ENCODE data around the gene CPZ.

CPZ gene

GRCh38 chr4:8588196-8588470 is 4.4 kb upstream of the CPZ start:
- ChIA-PET CTCF (no interaction called here), POLR2A (no interaction called here)
- no peak for DNase-seq (ENCODE audit: extremely low spot score)
- TF ChIP-seq CTBP1 (IDR thresholded peaks at IDR 0.05; ENCODE audit: borderline replicate concordance) (no peak), L3MBTL2 (conservative IDR thresholded peaks at IDR 0.05) (no peak)

GRCh38 chr4:8589336-8589735 is 3.2 kb upstream of the CPZ start:
- ChIA-PET CTCF (interaction anchor here (1.5 kb wide), 1 partner anchor 121 kb away, joined by 5 read pairs; no protein-coding TSS in a partner anchor), POLR2A (no interaction called here)
- no peak for DNase-seq (ENCODE audit: extremely low spot score)
- TF ChIP-seq FOXK2 (IDR thresholded peaks at IDR 0.05): no peak
- no peak for TF ChIP-seq L3MBTL2 (conservative IDR thresholded peaks at IDR 0.05)
- no peak for TF ChIP-seq TARDBP (IDR thresholded peaks at IDR 0.05)
- no peak for TF ChIP-seq CTBP1 (IDR thresholded peaks at IDR 0.05; ENCODE audit: borderline replicate concordance)
- no peak for TF ChIP-seq BHLHE40 (IDR thresholded peaks at IDR 0.05; ENCODE audit: borderline replicate concordance)
- TF ChIP-seq ELF4 (IDR thresholded peaks at IDR 0.05): no peak
- no peak for TF ChIP-seq FOXM1 (IDR thresholded peaks at IDR 0.05; ENCODE audit: borderline replicate concordance)

GRCh38 chr4:8589823-8590545 is 2.6 kb upstream of the CPZ start:
- ChIA-PET POLR2A (no interaction called here), CTCF (interaction anchor here (1.5 kb wide), 1 partner anchor 122 kb away, joined by 5 read pairs; no protein-coding TSS in a partner anchor)
- DNase-seq (ENCODE audit: extremely low spot score): no peak
- TF ChIP-seq SP1 (IDR thresholded peaks at IDR 0.05) (no peak), L3MBTL2 (conservative IDR thresholded peaks at IDR 0.05) (no peak), FOXM1 (IDR thresholded peaks at IDR 0.05; ENCODE audit: borderline replicate concordance) (no peak), SUZ12 (IDR thresholded peaks at IDR 0.05) (no peak), NFRKB (IDR thresholded peaks at IDR 0.05) (no peak), CTBP1 (IDR thresholded peaks at IDR 0.05; ENCODE audit: borderline replicate concordance) (no peak), FOXA1 (IDR thresholded peaks at IDR 0.05) (no peak), LEF1 (IDR thresholded peaks at IDR 0.05; ENCODE audit: borderline replicate concordance) (no peak), TARDBP (IDR thresholded peaks at IDR 0.05) (no peak), PKNOX1 (IDR thresholded peaks at IDR 0.05) (no peak), HDGF (IDR thresholded peaks at IDR 0.05; ENCODE audit: borderline replicate concordance) (no peak), ARNT (IDR thresholded peaks at IDR 0.05) (no peak), FOXK2 (IDR thresholded peaks at IDR 0.05) (no peak), ZNF384 (IDR thresholded peaks at IDR 0.05) (no peak), BHLHE40 (IDR thresholded peaks at IDR 0.05; ENCODE audit: borderline replicate concordance) (no peak), ELF4 (IDR thresholded peaks at IDR 0.05) (no peak)

- CTCF ChIA-PET: interaction anchor here (1.5 kb wide), 1 partner anchor 122 kb away, joined by 5 read pairs; no protein-coding TSS in a partner anchor
- no peak for TF ChIP-seq ZNF384 (IDR thresholded peaks at IDR 0.05)
- TF ChIP-seq ARNT (IDR thresholded peaks at IDR 0.05): no peak
- no peak for TF ChIP-seq CTBP1 (IDR thresholded peaks at IDR 0.05; ENCODE audit: borderline replicate concordance)
- no peak for TF ChIP-seq PKNOX1 (IDR thresholded peaks at IDR 0.05)
- no peak for TF ChIP-seq LEF1 (IDR thresholded peaks at IDR 0.05; ENCODE audit: borderline replicate concordance)
- TF ChIP-seq NFRKB (IDR thresholded peaks at IDR 0.05): no peak
- TF ChIP-seq SP1 (IDR thresholded peaks at IDR 0.05): no peak
- no peak for TF ChIP-seq TARDBP (IDR thresholded peaks at IDR 0.05)
- TF ChIP-seq HDGF (IDR thresholded peaks at IDR 0.05; ENCODE audit: borderline replicate concordance): no peak
- no peak for TF ChIP-seq FOXK2 (IDR thresholded peaks at IDR 0.05)
- TF ChIP-seq FOXM1 (IDR thresholded peaks at IDR 0.05; ENCODE audit: borderline replicate concordance): no peak
- no peak for TF ChIP-seq ELF4 (IDR thresholded peaks at IDR 0.05)
- TF ChIP-seq SUZ12 (IDR thresholded peaks at IDR 0.05): no peak
- no peak for TF ChIP-seq FOXA1 (IDR thresholded peaks at IDR 0.05)
- TF ChIP-seq L3MBTL2 (conservative IDR thresholded peaks at IDR 0.05): no peak
- no peak for TF ChIP-seq BHLHE40 (IDR thresholded peaks at IDR 0.05; ENCODE audit: borderline replicate concordance)
- no peak for DNase-seq (ENCODE audit: extremely low spot score)
- POLR2A ChIA-PET: no interaction called here
Measured at GRCh38 chr4:8590546-8590880, 2.1 kb upstream of the CPZ start.

- DNase-seq (ENCODE audit: extremely low spot score): no peak
- CTCF ChIA-PET: interaction anchor here (1.0 to 1.7 kb wide), 2 partner anchors 44 to 122 kb away, joined by 4 to 7 read pairs; no protein-coding TSS in a partner anchor
- no peak for TF ChIP-seq PKNOX1 (IDR thresholded peaks at IDR 0.05)
- TF ChIP-seq L3MBTL2 (conservative IDR thresholded peaks at IDR 0.05): no peak
- no peak for TF ChIP-seq LEF1 (IDR thresholded peaks at IDR 0.05; ENCODE audit: borderline replicate concordance)
- no peak for TF ChIP-seq FOXM1 (IDR thresholded peaks at IDR 0.05; ENCODE audit: borderline replicate concordance)
- TF ChIP-seq FOXA1 (IDR thresholded peaks at IDR 0.05): no peak
- POLR2A ChIA-PET: no interaction called here
Measured at GRCh38 chr4:8591114-8591513, 1.5 kb upstream of the CPZ start.

GRCh38 chr4:8591626-8592365 is 769 bp upstream of the CPZ start:
- POLR2A ChIA-PET: interaction anchor here (1.2 kb wide), 1 partner anchor 8 kb away, joined by 5 read pairs; no protein-coding TSS in a partner anchor
- no peak for DNase-seq (ENCODE audit: extremely low spot score)
- TF ChIP-seq ZNF384 (IDR thresholded peaks at IDR 0.05) (no peak), FOXA1 (IDR thresholded peaks at IDR 0.05) (no peak), ARNT (IDR thresholded peaks at IDR 0.05) (no peak), HDGF (IDR thresholded peaks at IDR 0.05; ENCODE audit: borderline replicate concordance) (no peak), L3MBTL2 (conservative IDR thresholded peaks at IDR 0.05) (no peak), SP1 (IDR thresholded peaks at IDR 0.05) (no peak), PKNOX1 (IDR thresholded peaks at IDR 0.05) (no peak), NFRKB (IDR thresholded peaks at IDR 0.05) (no peak), BHLHE40 (IDR thresholded peaks at IDR 0.05; ENCODE audit: borderline replicate concordance) (no peak), LEF1 (IDR thresholded peaks at IDR 0.05; ENCODE audit: borderline replicate concordance) (no peak), SUZ12 (IDR thresholded peaks at IDR 0.05) (no peak), ELF4 (IDR thresholded peaks at IDR 0.05) (no peak), FOXK2 (IDR thresholded peaks at IDR 0.05) (no peak), CTBP1 (IDR thresholded peaks at IDR 0.05; ENCODE audit: borderline replicate concordance) (no peak), TARDBP (IDR thresholded peaks at IDR 0.05) (no peak), FOXM1 (IDR thresholded peaks at IDR 0.05; ENCODE audit: borderline replicate concordance) (no peak)
- CTCF ChIA-PET: interaction anchor here (1.0 to 1.7 kb wide), 2 partner anchors 45 to 123 kb away, joined by 4 to 7 read pairs; no protein-coding TSS in a partner anchor
